ENCODE results near the gene LYPD1.

LYPD1 gene

DNA sequence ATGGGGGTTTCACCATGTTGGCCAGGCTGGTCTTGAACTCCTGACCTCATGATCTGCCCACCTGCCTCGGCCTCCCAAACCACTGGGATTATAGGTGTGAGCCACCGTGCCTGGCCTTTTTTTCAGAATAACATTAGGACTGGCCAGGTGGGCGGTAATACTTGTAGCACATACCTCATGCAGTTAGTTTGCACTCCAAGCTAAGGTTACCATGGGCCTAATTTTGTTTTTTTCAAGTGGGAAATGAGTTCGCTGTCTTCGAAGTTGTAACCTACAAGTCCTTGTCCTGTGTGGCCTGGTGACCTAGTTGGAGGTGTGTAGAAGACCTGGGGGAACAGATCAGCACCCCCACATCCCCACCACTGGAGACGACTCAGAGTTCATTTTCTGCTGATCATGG, 74.8 kb downstream of the LYPD1 start:
- DNase-seq (ENCODE audit: low spot score) = no peak

Data from activated CD4-positive, alpha-beta T cell treated with anti-CD3 and anti-CD28 coated beads, Interleukin-2, Interleukin-4, amounts not matched to agents 100 ng/mL and 50 ng/mL, durations not matched to agents 16 hours and 8 hours (primary cell).